Ecto neural progenitor cell (in vitro differentiated cells): ENCODE measurements around the gene TBL1XR1.

Source experiments
- DNase-seq: peaks from one replicate; pipeline ENCODE4 v3.0.0-alpha.2; 2018; ENCODE audit warnings: low spot score

Gene TBL1XR1

DNA sequence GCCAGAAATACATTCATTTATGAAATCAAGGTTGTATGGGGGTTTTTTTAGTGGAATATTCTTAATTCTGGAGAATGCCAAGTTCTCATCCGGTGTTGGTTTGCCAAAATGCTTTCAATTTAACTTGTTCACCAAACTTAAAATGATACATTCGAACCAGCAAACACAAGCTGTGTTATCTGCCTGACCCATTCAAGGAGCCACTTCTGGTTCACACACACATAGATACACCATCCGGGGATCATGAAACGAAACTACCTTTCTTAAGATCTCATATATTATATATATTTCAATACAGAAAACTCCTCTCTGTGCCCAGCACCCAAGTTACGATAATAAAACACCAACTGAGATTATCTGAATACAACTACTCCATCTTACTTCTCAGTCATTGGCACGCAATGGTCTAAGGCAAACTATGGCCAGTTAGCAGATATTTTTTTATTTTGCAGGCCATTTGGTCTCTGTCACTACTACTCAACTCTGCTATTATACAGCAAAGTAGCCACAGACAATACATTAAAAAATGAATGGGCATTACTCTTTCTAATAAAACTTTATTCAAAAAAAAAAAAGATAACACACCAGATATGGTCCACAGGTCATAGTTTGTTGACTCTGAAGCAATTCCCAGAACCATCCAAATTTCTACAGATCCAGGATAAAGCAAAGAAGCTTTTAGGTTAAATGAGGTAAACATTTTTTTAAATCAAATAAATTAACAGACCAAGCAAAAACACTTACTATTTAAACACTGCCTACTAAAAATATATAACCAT lies 89.6 kb downstream of the TBL1XR1 start:
- DNase-seq: no peak

DNA sequence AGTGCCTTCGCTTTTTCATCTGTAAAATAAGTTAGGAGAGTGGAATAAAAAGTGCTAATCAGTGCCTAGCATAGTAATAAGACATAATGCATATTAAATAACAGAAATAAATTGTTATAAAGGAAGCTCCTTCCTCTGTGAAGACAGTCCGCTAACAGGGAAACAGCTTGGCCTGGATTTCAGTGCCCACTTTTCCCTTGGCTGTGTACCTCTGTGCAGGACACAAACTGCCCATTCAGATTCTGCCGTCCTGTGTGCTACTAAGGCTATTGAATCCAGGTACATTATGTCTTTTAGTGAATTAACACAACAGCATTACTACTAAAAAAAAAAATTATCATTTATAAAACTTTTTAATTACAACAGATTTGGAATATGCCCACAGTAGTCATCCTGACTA lies 90.7 kb downstream of the TBL1XR1 start:
- DNase-seq: no peak

DNA sequence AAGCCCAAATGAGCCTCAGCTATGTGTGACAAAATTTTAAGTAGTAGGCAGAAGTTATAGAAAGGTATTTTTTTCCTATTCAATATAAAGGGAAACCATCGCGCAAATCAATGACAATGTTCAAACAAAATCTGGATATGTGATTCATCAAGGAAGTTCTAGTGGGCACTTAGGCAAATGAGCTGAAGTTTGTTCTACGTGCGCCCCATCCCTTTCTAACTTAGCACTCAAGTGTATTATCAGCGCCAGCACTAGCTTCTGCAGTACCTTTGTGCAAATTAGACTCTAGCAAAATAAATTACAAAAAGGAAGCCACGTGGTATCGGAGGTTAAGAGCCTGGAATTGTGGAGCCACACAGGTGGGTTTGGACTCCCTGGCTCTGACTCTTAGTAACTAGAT lies 91.1 kb downstream of the TBL1XR1 start:
- no peak for DNase-seq

DNA sequence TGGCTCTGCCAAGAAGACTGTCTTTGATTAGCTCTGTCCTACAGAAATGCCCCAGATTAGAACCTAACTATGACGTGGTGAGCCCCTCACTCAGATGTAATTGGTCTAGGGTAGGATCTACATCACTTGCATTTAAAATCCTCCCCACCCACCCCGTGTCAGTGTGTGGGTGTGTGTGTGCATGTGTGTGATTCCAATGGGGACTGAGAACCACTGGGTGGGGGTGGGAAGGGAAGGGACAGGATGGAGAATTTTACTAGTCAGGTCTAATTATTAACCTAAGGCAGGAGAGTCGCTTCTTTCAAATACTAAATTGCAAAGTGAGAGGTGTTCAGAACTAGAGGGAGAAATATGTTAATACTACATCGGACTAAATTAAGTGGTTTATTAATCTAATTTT lies 91.7 kb downstream of the TBL1XR1 start:
- DNase-seq: no peak

DNA sequence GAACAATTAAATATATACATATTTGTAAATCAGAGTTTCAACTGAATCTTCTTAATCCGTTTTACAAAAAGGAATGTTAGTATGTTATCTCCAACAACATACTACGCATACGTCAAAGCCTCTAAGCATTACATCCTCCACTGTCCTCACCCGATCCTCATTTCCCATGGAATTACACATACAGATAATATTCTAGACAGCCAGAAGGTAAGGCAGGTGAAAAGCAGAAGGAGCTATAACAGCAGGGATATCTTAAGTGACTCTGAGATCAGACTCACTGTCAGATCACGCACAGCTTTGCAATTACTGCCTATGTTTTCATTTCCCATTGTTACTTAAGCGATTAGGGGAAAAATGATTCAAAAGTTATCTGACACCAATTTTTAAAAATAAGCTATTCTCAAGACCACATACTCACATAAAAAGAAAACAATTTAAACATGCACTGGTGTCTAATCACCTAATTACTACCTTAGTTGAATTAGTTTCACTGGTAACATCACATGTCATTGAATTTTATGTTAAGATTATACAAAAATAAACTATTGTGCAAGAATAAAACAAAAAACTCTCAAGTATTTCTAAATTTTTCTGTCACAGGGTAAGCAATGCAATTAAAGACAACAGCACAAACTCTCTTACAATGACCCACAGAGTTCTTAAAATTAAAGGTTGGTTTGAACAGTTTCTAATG lies 92.8 kb downstream of the TBL1XR1 start:
- DNase-seq: no peak

DNA sequence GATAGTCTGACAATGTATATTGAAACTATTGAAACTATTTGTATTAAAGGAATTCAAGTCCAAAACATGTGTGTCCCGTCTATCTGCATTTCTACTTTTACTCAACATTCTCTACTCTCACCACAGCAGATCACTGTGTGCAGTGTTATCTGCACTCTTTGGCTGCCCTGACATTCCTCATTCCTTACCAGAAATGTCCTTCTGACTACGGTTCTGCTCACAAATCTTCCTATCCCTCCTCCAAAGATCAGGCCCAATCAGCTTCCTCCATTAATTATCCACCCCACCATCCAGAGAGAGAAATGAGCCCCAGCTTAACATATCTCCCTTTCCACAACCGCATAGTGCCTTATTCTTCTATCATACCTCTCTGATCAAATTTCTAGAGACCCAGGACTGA lies 94.7 kb downstream of the TBL1XR1 start:
- no peak for DNase-seq

DNA sequence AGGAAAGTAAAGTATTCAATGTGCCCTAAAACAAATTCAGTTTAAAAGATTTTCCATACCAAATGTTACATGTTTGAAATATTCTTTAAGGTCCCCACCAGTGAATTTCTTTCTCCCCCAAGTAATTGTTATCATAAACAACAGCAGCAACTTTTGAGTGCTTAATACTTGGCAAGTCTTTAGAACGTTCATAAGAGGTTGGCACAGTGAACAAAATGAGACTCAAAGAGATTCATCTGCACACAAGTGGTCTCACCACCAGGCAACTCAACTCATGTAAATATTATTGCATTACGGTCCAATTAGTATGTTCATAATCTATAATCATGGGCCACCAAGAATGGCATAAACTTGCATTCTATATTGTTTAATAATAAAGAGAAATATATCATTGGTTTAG lies 98.7 kb downstream of the TBL1XR1 start:
- DNase-seq: no peak

DNA sequence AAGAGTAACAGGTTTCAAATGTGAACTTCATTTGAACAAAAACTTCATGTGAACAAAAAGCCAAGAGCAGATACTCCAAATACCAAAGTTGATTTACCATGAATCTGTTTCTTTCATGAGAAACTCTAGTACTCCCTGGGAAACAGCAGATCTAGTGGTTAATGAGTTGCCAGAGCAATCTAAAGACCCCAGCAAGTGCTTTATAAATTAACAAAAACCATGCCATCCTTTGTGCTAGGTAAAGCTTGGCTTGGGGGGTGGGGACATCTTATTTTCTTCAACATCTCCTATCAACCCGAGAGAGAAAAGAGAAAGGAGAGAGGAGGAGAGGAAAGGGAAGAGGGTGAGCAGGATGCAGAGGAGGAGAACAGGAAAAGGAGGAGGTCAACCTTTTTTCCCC lies 100.7 kb downstream of the TBL1XR1 start:
- DNase-seq: no peak

DNA sequence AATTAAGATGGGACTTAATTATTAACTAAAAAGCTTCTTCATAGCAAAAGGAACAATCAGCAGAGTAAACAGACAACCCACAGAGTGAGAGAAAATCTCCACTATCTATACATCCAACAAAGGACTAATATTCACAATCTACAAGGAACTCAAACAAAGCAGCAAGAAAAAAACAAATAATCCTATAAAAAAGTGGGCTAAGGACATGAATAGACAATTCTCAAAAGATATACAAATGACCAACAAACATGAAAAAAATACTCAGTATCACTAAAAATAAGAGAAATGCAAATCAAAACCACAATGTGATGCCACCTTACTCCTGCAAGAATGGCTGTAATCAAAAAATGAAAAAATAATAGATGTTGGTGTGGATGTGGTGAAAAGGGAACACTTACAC lies 103.3 kb downstream of the TBL1XR1 start:
- no peak for DNase-seq

DNA sequence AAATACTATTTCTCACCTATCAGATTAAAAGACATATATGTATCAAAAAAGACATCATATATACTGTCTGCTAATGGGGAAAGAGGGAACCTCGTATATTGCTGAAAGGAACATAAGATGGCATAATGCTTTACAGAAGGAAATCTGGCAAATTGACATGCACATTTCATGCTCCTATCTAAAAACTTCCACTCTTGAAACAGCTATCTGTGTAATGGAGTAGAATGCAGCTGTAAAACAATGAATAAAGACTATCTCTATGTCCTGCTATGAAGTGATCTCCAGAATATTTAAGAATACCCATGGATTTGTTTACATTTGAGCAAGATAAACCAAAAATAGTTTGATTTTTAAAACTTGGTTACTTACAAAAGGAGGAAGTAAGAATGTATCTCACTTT lies 107.4 kb downstream of the TBL1XR1 start:
- DNase-seq: no peak

DNA sequence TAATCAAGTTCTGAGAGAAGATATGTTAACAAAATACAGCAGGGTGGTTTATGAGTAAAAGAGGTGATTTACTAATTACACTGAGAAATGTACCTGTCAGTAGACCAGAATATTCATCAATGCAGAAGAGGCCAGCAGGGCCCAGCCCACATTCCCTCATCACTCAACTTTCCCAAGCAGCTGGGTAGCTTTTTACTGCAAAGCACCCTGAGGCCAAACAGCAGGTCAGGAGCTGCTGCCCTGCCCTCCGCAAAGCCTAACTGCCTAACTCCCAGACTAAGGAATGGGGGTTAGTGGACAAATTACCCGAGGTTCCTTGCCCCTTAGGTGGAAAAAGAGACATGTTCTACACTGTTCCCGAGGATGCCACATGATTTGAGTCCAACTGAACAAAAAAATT lies 108.2 kb downstream of the TBL1XR1 start:
- no peak for DNase-seq

DNA sequence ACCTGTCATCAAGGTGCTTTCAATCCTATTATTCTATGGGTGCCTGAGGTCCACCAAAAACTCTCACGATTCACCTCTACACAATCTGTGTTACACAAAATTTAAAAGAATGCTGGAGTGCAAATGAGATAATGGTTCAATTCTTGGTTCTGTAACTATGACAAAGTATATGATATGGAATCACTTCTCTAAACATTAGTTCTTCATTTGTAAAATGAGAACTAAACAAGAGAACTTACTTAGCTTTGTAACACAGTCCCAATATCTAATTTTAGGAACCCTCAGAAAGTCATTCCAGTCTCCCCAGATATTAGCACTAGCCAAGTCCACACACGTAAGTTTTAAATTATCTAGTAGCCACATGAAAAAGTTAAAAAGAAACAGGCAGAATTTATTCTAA lies 111.5 kb downstream of the TBL1XR1 start:
- no peak for DNase-seq

DNA sequence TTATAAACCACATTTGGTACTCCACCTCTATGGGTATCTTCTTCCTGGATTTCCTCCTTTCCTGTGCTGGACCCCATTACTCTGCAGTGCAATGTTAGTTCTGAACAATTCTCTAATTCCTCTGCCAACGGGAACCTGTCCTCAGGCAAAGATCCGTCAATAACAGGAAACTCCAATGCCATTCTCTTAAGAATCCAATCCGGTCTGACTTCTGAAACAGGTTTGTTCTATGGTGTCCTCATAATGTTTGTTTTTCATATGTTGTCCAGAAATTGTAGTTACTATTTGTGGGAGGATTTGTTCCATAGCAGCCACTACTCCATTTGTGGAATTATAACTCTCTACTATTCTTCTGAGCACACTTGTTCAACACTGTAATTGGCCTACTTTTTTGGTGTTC lies 112.7 kb downstream of the TBL1XR1 start:
- no peak for DNase-seq

DNA sequence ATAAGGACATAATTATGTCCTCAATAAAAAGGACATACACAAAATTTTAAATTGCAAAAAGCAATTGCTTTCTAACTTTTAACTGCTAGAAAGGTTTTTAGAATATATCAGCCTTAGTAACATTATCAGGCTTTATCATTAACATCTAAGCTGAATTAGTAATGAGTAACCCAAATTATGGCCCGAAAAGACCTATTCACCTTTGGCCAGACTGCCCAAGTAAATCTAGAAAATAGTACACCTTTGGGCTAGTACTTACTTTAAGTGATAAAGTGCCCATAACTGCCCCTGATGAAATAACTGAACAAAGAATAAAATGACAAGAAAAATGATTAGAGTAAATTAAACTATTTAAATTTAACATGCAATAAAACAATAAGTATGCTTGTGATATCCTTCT lies 117.2 kb downstream of the TBL1XR1 start:
- DNase-seq: no peak

DNA sequence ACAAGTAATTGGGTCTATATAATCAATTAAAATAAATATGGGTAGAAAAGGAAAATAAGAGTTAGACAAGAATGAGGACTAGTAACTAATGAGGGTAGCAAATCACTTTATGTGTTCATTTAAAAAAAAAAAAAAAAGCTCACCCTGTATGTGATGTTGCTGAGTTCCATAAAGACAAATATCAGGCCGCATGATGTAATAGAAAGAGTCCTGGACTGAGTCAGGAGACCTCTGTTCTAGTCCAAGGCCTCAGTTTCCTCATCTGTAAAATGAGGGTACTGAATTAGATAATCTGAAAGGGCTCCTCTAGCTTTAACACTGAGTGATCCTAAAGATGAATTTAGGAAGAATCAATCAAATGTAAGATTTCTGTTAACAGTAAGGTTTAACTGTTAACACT lies 117.6 kb downstream of the TBL1XR1 start:
- no peak for DNase-seq

DNA sequence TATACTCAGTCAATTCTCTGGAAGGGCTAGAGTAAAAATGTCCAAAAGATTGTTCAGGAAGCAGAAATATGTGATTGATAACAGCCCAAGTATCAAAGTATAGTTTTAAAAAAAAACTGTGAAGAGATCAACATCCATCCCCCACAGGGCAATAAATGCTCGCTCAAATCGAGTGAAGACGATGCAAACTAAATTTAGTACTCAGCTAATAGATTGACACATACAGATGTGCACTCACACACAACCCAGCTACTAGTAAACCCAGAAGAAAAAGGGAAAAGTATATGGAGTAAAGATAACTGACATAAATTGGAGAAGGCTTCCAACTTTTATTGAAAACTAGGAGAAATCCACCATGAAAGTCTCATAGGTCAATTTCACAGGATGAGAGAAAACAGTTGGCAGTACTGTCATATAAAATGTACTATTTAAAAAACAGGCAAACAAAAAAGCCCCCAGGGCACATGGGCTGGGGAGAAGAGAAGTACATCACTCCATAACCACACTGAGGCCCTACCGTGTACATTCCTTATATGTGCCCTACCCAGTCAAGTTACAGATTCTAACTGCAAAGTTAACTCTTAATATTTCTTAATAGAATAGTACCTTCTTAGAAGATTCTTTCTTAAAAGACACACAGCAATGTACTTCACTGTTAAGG lies 125.7 kb downstream of the TBL1XR1 start:
- DNase-seq: no peak

DNA sequence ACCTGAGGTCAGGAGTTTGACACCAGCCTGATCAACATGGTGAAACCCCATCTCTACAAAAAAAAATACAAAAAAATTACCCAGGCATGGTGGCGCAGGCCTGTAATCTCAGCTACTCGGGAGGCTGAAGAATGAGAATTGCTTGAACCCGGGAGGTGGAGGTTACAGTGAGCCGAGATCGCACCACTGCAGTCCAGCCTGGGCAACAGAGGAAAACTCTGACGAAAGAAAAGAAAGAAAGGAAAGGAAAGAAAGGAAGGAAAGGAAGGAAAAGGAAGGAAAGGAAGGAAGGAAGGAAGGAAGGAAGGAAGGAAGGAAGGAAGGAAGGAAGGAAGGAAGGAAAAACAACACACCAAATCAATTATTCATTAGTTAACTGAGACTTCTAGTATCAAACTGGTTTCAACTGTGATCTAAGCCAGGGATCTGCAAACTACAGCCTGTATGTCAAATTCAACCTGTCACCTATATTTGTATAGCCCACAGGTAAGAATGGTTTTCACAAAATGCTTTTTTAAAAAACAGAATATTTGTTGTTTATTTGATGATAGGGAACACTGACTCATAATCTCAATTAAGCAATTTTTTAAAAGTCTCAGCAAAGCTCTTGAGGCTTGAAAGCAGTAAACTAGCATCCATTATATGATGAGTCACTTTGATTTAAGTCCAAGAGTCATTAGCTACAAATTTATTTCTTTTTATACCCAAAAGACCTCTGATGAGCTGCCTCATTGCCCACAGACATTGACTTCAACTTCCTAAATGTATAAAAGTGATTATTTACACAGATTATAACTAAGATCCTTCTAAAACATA lies 127.6 kb downstream of the TBL1XR1 start:
- no peak for DNase-seq

DNA sequence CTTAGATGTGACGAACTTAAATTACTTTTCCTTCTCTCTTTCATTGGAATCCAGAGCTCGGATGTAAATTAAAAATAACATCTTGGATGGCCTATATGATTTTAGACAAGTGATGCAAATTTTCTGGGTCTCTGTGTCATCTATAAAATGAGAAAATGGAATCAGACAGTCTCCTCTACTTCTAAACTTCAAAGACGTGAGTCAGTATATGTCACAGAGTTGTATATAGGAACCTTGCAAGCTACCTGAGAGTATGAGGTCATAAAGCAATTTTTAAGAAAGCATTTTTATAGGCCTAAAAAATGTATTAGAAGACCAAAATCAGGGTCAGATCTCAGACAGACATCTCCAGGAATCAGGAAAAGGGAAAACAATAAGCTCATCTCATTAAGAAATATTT lies 128.3 kb downstream of the TBL1XR1 start:
- DNase-seq: no peak

DNA sequence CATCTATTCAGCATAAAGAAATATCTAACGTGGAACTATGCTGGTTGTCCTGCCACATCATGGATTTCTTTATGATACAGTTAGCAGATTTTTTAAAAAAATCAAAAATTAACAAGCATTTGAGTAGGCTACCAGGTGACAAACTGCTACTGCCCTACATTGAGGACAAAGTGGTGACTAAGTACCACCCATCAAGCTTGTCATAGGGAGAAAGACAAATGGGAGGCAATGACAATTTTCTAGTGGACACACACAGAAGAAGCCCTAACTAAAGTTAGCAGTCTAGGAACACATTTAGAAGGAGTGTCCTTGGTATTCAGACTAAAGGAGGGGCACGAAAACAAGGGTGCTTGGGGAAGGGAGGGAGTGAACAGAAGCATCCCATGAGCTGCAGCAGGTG lies 131.2 kb downstream of the TBL1XR1 start:
- DNase-seq: no peak

DNA sequence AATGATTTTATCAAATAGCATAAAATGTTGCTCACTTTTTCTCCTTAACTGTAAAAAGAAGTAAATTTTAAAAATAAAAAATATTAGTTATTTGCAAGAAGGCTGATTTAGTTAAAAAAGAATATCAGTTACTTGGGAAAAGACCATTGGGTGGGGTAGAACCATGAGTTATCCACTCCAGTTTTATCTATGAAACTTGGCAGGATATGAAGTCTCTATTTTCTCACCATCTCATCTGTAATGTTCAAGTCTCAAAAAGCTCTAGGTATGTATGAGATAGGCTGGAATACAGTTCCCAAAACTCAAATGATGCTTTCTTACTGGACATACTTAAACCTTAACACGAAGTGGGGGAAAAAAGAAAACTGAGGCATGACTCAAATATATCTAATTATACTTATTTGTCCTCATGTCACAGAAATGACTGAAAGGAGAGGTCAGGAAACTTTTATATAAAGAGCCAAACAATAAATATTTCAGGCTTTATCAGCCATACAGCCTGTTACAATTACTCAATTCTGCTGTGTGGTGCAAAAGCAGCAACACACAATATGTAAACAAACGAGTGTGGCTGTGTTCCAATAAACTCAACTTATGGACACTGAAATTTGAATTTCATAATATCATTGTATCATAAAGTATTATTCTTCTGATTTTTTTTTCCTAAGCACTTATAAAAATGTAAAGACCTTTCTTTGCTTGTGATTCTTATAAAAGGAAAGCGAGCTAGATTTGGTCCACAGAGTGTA lies 131.8 kb downstream of the TBL1XR1 start:
- no peak for DNase-seq

DNA sequence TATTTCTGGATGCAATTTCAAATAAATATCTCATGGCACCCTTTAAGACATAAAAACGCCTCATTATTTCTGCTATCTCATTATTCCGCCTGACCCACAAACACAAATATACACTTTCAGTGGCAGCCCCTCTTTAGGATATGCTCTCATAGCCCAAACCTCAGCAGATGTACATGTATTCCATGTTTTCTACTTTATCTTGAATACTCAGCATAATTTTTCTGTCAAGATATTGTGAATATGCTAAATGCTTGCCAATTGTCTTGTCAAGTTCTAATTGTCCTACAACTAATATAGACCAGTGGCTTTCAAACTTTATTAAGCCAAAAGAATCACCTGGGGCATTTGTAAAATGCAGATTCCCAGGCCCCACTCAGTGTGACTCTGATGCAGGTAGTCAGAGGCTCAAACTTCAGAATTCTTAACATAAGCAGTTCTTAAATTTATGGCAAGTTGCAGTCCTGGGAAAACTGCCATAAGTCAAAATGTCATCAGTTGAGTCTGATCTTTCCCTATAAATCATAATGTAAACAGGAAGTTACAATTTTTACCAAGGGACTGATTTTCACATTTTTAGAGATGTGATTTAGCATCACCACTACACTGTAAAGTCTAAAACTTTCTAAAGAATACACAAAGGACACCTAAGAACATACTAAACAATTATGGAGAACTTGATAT lies 135.1 kb downstream of the TBL1XR1 start:
- DNase-seq: no peak
